Prostate gland (tissue), 2 donors: ENCODE results near the gene KIF26B. TPM values are rescaled to one million over a fixed set of nuclear protein-coding genes. Genes with fewer than 3 reads are reported as not detected.

Experiments used
- DNase-seq: peaks from one replicate; pipeline ENCODE4 v3.0.0-alpha.2; 2019; ENCODE audit warnings: low spot score
- H3K27ac ChIP-seq, 2 donors: fragments of 200-600 bp; sonication (generic); 2 replicates each; pipeline ENCODE4 v1.5.1; 2017 to 2019
- H3K27me3 ChIP-seq: fragments of 200-600 bp; sonication (generic); replicated peaks from 2 replicates; pipeline ENCODE4 v1.5.1; 2019; ENCODE audit not compliant: insufficient read depth
- H3K36me3 ChIP-seq, 2 donors: fragments of 200-600 bp; sonication (generic); 1 replicate in 1 of 2; 2 replicates in 1 of 2; pipeline versions ENCODE4 v1.5.1 to v1.8.1; 2017 to 2019
- H3K4me1 ChIP-seq: fragments of 200-600 bp; sonication (generic); replicated peaks from 2 replicates; pipeline ENCODE4 v1.5.1; 2019
- H3K4me3 ChIP-seq, 2 donors: fragments of 200-600 bp; sonication (generic); 2 replicates each; pipeline ENCODE4 v1.5.1; 2017 to 2019
- H3K9me3 ChIP-seq: fragments of 200-600 bp; sonication (generic); 2 replicates; pipeline ENCODE4 v1.5.1; 2017
- POLR2A ChIP-seq: fragments of 450-650 bp; IDR thresholded peaks from one replicate; pipeline ENCODE4 v1.6.1; 2016; ENCODE audit warnings: antibody characterized with exemption, mild to moderate bottlenecking
- POLR2AphosphoS5 ChIP-seq: sonication (generic); formaldehyde crosslinking; IDR thresholded peaks from one replicate; pipeline ENCODE4 v1.6.1; 2017; ENCODE audit warnings: antibody characterized with exemption
- WGBS: methylation state at CpG from one replicate; pipeline ENCODE4 v1.1.5; 2018; 5-methylcytosine and 5-hydroxymethylcytosine counted together
- intact Hi-C: fragments of 100-400 bp; cut with DNase I; formaldehyde crosslinking; loops from one replicate; pipeline ENCODE4 v1.14.2; 2022
- total RNA-seq, 2 donors: library from RNA; depleted of rRNA; stranded (reverse); fragments of >200 nt; gene quantifications; one replicate each; pipeline ENCODE4 v1.1.0, GENCODE V29; 2016
- TF ChIP-seq, protein P1 (sequence below), 4 experiments: fragments of 200-600 bp in 2 of 4; fragments of 450-650 bp in 2 of 4; sonication (generic) in 2 of 4; IDR thresholded peaks; 1 replicate in 3 of 4; 2 replicates in 1 of 4; pipeline ENCODE4 v1.5.1; 2016 to 2019; ENCODE audit warnings: antibody characterized with exemption in 4 of 4, mild to moderate bottlenecking in 2 of 4, moderate library complexity in 2 of 4

Gene KIF26B
- total RNA-seq, 2 donors from 2014 or later = 3.3 to 3.8 TPM

DNA sequence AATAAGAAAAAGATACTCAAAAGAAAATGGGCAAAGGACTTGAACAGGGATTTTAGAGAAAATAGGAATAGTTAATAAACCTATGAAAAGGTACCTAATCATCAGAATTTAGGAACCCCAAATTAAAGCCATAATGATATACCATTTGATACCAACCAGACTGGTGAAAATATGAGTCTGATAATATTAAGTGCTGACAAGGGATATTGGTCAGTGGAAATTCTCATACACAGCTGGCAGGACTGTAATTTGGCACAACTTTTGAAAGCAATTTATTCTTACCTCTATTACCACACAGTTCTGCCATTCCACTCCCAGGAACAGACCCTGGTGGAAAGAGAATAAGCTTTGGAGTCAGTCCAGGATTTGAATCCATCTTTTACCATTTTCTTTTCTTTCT, 111.3 kb downstream of the KIF26B start:
- no peak overlapping the region for H3K4me3 ChIP-seq
- no peaks in the 10 kb centered on the region for H3K36me3 ChIP-seq
- intact Hi-C loops = no loop called here
- H3K27ac ChIP-seq = no peak overlapping the region
- no peaks in the 10 kb centered on the region for H3K4me1 ChIP-seq
- no peaks in the 10 kb centered on the region for H3K9me3 ChIP-seq
- TF ChIP-seq, protein P1, sequence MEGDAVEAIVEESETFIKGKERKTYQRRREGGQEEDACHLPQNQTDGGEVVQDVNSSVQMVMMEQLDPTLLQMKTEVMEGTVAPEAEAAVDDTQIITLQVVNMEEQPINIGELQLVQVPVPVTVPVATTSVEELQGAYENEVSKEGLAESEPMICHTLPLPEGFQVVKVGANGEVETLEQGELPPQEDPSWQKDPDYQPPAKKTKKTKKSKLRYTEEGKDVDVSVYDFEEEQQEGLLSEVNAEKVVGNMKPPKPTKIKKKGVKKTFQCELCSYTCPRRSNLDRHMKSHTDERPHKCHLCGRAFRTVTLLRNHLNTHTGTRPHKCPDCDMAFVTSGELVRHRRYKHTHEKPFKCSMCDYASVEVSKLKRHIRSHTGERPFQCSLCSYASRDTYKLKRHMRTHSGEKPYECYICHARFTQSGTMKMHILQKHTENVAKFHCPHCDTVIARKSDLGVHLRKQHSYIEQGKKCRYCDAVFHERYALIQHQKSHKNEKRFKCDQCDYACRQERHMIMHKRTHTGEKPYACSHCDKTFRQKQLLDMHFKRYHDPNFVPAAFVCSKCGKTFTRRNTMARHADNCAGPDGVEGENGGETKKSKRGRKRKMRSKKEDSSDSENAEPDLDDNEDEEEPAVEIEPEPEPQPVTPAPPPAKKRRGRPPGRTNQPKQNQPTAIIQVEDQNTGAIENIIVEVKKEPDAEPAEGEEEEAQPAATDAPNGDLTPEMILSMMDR (IDR thresholded peaks at IDR 0.05) = no peak
- TF ChIP-seq POLR2AphosphoS5 (no peak), POLR2A (no peak)
- DNase-seq = no peak
- H3K27me3 ChIP-seq = no peaks in the 10 kb centered on the region

DNA sequence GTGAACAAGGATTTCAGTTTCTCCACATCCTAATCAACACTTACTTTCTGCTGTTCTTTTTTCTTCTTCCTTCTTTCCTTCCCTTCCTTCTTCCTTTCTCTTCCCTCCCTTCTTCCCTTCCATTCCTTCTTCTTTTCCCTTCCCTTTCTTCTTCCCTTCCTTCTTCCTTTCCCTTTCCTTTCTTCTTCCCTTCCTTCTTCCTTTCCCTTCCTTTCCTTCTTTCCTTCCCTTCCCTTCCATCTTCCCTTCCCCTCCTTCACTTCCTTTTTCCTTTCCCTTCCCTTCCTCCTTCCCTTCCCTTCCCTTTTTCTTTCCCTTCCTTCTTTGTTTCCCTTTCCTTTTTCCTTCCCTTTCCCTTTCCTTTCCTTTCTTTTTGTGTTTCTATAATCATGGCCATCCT, 115.3 kb downstream of the KIF26B start:
- Histone ChIP-seq H3K9me3 (no peaks in the 10 kb centered on the region), H3K4me3 (no peak overlapping the region), H3K4me1 (no peaks in the 10 kb centered on the region), H3K27me3 (no peaks in the 10 kb centered on the region), H3K36me3 (no peaks in the 10 kb centered on the region), H3K27ac (no peak overlapping the region)
- intact Hi-C loops = no loop called here
- no peak for DNase-seq
- TF ChIP-seq POLR2AphosphoS5 = no peak
- TF ChIP-seq, protein P1 (IDR thresholded peaks at IDR 0.05) = no peak
- no peak for TF ChIP-seq POLR2A

DNA sequence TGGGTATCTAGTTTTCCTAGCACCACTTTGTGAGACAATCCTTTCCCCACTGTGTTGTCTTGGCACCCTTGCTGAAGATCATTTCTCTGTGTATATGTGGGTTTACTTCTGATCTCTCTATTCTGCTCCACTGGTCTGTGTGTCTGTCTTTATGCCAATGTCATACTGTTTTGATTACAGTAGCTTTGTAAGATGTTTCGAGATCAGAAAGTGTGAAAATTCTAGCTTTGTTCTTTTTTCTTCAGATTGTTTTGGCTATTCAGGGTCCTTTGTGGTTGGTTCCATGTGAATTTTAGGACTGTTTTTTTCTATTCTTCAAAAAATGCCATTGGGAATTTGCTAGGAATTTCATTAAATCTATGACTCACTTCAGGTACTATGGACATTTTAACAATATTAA, 116.2 kb downstream of the KIF26B start:
- Histone ChIP-seq H3K4me1 (no peaks in the 10 kb centered on the region), H3K27me3 (no peaks in the 10 kb centered on the region), H3K27ac (no peak overlapping the region), H3K4me3 (no peak overlapping the region), H3K9me3 (no peaks in the 10 kb centered on the region), H3K36me3 (no peaks in the 10 kb centered on the region)
- DNase-seq = no peak
- TF ChIP-seq POLR2AphosphoS5 (no peak), POLR2A (no peak)
- TF ChIP-seq, protein P1 (IDR thresholded peaks at IDR 0.05) = no peak
- 97% methylated on average over 1 of the region's 1 CpG for WGBS
- intact Hi-C loops = no loop called here

DNA sequence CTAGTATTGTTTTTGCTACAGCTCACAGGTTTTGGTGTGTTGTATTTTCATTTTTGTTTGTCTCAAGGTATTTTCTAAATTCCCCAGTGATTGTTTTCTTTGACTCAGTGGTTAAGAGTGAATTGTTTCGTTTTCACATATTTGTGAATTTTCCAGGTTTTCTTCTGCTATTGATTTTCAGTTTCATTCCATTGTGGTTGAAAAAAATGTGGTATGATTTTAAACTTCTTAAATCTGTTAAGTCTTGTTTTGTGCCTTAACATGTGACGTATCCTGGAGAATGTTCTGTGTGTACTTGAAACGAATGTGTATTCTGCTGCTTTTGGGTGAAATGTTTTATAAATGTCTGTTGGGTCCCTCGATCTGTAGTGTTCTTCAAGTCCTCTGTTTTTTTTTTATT, 117.9 kb downstream of the KIF26B start:
- Histone ChIP-seq H3K4me3 (no peak overlapping the region), H3K27ac (no peak overlapping the region), H3K27me3 (no peaks in the 10 kb centered on the region), H3K9me3 (no peaks in the 10 kb centered on the region), H3K36me3 (no peaks in the 10 kb centered on the region), H3K4me1 (no peaks in the 10 kb centered on the region)
- intact Hi-C loops = no loop called here
- TF ChIP-seq POLR2AphosphoS5 (no peak), POLR2A (no peak)
- TF ChIP-seq, protein P1 (IDR thresholded peaks at IDR 0.05) = no peak
- WGBS = 87% methylated on average over 4 of the region's 4 CpGs
- no peak for DNase-seq

DNA sequence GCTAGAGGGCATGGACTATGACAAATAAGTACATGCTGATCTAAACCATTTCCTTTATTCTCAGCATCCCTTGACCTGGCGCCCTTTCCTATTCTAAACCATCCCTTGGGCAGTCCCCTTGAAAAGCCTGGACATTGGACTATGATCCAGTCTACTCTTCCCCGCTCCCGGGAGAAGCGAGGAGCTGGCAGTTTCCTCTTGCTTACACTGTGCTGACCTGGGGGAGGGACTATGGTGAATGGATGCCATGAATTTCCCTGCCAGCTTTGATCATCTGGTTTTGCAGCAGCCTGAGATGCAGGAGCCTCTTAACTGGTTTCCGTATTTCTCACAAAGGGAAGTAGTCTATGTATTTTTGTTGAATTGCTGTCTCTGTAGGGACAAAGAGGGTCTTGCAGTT, 121.7 kb downstream of the KIF26B start:
- 74% methylated on average over 5 of the region's 5 CpGs for WGBS
- Histone ChIP-seq H3K27ac (no peak overlapping the region), H3K36me3 (no peaks in the 10 kb centered on the region), H3K4me1 (no peaks in the 10 kb centered on the region), H3K27me3 (no peaks in the 10 kb centered on the region), H3K9me3 (no peaks in the 10 kb centered on the region), H3K4me3 (no peak overlapping the region)
- DNase-seq = no peak
- TF ChIP-seq, protein P1 (IDR thresholded peaks at IDR 0.05) = no peak
- TF ChIP-seq POLR2A (no peak), POLR2AphosphoS5 (no peak)
- intact Hi-C loops = no loop called here
